HUES48 (cell line): ENCODE results near the gene PRPF8.

ENCODE experiments used
- H3K27ac ChIP-seq: one replicate; pipeline ENCODE4 v1.7.0; 2013; ENCODE audit warnings: low read depth, low read length, inconsistent platforms
- H3K27me3 ChIP-seq: 2 replicates; pipeline ENCODE4 v1.6.1; 2013; ENCODE audit warnings: mild to moderate bottlenecking, low read length; ENCODE audit not compliant: control insufficient read depth, insufficient read depth
- H3K36me3 ChIP-seq: 2 replicates; pipeline ENCODE4 v1.6.1; 2013; ENCODE audit warnings: low read length; ENCODE audit not compliant: control insufficient read depth, insufficient read depth
- H3K4me1 ChIP-seq: 2 replicates; pipeline ENCODE4 v1.6.1; 2013; ENCODE audit warnings: mild to moderate bottlenecking, low read length; ENCODE audit not compliant: control insufficient read depth, insufficient read depth
- H3K4me3 ChIP-seq: 2 replicates; pipeline ENCODE4 v1.5.1; 2013; ENCODE audit warnings: mild to moderate bottlenecking, low read depth, low read length
- H3K9ac ChIP-seq: 2 replicates; pipeline ENCODE4 v1.6.1; 2013; ENCODE audit warnings: mild to moderate bottlenecking, low read depth, low read length, moderate library complexity
- H3K9me3 ChIP-seq: 2 replicates; pipeline ENCODE4 v1.6.1; 2013; ENCODE audit warnings: low read length; ENCODE audit not compliant: control insufficient read depth, insufficient read depth

PRPF8 gene

DNA sequence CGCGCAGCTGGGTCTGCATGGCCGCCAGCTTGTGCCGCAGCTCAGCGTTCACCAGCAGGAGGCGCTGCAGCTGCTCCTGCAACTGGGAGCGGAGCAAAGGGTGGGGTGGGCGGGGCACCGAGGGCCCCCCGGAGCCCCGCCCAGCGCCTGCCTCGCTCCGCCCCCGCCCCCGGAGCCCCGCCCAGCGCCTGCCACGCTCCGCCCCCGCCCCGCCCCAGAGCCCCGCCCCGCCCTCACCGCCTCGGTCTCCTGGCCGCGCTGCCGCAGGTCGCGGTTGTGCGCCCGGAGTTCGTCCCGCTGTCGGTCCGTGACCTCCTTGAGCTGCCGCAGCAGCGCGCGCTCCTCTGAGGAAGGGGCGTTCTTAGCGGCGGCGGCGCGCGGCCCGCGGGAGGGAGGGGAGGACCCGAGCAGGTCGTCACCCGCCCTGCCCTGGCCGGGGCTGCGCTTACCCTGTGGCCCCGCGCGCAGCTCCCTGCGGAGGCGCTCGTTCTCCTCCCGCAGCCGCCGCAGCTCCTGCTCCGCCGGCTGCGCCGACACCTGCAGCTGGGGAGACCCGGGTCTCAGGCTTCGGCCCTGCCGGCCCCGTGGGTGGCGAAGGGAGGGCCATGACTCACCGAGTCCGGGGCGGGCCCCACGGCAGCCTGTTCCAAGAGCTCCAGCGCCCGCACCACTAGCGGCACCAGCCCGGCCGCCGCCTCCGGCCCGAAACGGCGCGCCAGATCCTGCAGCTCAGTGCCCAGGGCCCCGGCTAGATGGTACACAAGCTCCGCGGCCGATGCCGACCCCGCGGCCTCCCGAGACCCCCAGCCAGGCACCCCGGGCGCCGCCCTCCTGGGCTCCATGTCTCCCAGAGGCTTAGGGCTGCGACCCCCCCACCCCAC, 35.5 kb downstream of the PRPF8 start:
- no peak overlapping the region for H3K9ac ChIP-seq
- H3K9me3 ChIP-seq = no peaks in the 10 kb centered on the region
- H3K36me3 ChIP-seq = peaks cover 42% of the 10 kb centered on the region
- H3K4me1 ChIP-seq = peaks cover 32% of the 10 kb centered on the region
- peak overlapping the region; percentile 87 for H3K27ac ChIP-seq
- H3K4me3 ChIP-seq = peak overlapping the region; percentile 71
- peaks cover 4% of the 10 kb centered on the region for H3K27me3 ChIP-seq

DNA sequence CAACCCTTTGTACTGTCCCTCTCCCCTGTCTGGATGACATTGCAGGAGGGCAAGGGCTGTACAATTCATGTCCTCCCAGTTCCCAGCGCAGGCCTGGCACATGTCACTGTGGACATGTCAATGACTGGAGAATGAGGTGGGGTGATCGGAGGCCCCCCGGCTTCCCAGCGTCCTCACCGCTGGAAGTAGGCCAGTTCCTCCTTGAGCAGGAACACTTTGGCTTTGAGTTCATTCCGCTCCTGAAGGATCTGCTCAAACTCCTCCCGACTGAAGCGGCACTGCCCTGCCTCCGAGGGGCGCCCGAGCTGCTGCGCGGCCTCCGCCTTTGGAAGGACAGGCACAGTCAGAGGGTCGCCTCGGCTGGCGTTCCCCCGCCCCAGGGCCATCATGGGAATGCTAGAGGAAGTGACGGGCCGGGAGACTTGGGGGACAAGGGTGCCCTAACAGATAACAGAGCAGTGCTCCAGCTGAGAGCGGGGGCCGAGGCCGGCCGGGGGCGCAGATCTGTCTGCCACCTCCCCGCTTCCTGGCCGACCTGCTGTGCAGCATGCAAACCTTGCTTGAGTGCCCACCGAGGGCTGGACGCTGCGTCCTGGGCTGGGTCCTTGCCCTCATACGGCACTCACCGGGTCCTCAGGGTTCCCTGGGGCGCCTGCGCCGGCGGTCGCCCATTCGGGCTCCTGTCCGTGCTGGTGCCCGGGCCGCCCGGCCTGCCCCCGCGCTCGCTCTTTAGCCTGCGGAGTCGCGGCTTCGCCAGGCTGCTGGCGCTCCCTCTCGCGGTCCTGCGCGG, 36.3 kb downstream of the PRPF8 start:
- H3K9me3 ChIP-seq = no peaks in the 10 kb centered on the region
- peaks cover 11% of the 10 kb centered on the region for H3K27me3 ChIP-seq
- peak overlapping the region; percentile 28 for H3K27ac ChIP-seq
- H3K9ac ChIP-seq = peak overlapping the region; percentile 11; the same call in 1 of the 2 replicates
- H3K36me3 ChIP-seq = peaks cover 34% of the 10 kb centered on the region
- H3K4me3 ChIP-seq = peak overlapping the region; percentile 71
- peaks cover 36% of the 10 kb centered on the region for H3K4me1 ChIP-seq

DNA sequence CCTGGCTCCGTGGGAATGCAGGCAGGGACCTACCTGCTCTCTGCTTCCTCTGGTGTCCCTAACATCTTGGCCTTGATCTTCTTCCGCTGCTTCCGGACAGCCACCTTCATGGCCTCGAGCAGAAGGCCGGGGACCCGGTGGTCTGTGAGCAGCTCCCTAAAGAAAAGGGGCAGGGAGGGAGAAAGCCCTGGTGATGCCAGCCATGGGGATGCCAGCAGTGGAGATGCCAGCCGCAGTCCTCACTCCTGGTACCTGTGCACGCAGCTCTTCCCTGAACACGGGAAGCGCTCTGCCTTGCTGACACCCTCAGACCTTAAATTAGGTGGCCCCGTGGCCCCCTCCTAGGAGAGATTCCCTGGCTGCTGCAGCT, 36.9 kb downstream of the PRPF8 start:
- Histone ChIP-seq H3K27ac (no peak overlapping the region), H3K4me3 (no peak overlapping the region), H3K36me3 (peaks cover 28% of the 10 kb centered on the region), H3K9me3 (no peaks in the 10 kb centered on the region), H3K9ac (no peak overlapping the region), H3K4me1 (peaks cover 36% of the 10 kb centered on the region), H3K27me3 (peaks cover 11% of the 10 kb centered on the region)

DNA sequence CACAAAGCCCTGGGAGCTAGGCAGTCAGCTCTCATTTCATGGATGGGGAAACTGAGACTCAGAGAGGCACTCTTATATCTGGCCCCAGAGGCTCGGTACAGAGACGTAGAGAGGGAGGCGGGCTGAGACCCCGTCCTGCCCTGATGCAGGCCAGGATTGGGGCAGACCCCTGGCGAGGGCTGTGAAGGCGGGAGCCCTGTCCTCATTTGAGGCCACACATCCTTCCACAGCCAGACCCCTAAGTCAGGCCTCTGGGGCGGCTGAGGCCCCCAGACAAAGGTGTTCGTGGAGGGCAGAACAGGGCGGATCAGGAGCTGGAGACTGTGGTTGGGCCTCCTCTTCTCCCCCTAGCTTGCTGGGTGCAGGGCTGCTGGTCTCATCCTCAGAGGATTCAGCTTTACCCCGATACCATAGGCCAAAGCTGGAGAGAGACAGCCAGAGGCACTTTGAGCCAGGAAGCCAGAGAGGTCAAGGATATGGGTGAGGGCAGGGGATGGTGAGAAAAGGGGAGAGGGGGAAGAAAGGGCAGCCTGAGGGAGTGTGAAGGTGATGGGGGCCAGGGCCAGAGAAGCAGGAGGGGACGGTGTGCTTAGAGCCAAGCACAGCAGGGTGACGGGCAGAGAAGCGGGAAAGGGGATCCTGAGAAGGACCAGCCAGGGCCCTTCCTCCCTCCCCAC, 38.3 kb downstream of the PRPF8 start:
- Histone ChIP-seq H3K27ac (no peak overlapping the region), H3K27me3 (peaks cover 11% of the 10 kb centered on the region), H3K9me3 (no peaks in the 10 kb centered on the region), H3K4me3 (no peak overlapping the region), H3K36me3 (peaks cover 14% of the 10 kb centered on the region), H3K4me1 (peaks cover 36% of the 10 kb centered on the region), H3K9ac (no peak overlapping the region)

DNA sequence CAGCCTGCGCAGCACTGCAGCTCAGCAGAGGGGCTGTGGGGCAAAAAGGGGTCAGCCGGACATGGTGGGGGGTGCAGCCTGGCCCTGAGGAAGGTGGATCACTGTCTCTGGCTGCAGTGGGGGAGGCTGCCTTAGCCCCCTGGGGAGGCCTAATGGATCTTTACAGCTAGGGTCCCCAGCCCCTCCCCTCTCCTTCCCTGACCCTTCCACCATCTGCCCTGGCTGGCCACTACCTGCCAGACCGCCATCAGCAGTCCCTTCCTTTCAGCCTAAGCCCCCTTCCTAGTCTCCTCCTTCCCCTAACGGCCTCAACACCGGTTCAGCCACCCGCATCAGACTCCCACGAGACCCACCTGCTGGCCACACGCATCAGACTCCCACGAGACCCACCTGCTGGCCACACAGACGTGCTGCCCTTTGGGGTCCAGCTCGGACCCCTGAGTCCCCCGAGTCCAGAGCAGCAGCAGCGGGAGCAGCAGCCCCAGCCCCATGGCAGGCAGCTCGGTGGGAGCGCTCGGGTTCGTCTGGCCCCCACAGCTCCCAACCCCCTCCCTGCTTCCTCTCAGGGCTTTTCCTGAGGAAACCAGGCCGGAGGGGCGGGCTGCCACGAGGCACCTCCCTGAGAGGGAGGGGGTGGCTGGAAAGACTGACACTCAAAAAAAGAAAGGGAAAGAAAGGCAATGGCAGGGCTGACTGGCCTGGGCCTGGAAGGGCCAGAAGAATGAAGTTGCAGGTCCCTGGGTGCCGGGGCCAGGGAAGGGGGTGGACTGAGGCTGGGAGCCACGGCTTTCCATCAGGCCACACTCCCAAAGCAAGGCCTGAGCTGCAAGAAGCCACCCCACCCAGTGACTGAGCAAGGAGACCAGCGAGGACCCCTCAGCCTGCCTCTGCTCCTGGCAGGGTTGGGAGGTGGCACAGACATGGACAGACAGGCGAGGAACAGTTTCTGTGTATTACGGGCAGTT, 39.2 kb downstream of the PRPF8 start, which contains the start of gene SCARF1:
TSS of gene SCARF1 (minus strand) at position 526 of the 965 bp plus-strand sequence. CDS start at position 491, 35 bp downstream.
- Histone ChIP-seq H3K4me1 (peaks cover 36% of the 10 kb centered on the region), H3K36me3 (peaks cover 5% of the 10 kb centered on the region), H3K9me3 (no peaks in the 10 kb centered on the region), H3K4me3 (no peak within 1 kb of the TSS), H3K27ac (no peak within 1 kb of the TSS), H3K9ac (no peak within 1 kb of the TSS), H3K27me3 (peaks cover 11% of the 10 kb centered on the region)

DNA sequence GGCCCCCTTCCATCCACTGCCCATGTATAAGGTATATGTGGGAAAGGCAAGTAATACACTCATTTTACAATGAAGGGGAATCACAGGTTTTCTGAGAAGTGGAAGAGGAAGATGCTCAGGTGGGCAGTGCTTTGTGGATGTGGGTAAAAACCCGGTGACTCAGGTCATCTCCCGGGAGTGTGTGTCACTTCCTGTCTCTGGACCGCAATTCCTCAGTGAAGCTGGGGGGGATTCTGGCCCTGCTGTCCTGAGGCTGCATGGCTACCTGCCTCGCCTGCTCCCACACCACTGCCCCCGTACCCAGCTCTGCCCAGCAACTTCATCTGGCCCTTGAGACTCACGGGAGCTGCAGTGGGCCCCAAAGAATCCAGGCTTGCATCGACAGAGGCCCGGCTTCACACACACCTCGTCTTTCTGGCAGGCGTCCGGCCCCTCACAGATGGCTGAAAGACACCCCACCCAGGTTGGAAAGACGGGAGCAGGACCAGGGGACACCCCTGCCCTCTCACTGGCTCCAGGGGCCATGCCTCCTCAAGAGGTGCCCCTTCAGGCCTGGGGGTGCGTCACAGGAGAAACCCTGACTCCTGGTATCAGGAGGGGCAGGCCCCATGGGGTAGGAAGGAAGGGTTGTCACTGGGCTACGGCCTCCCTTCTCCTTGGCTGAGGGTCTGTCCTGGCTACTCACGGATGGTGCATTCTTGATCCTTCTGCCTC, 40.0 kb downstream of the PRPF8 start:
- H3K27ac ChIP-seq = no peak overlapping the region
- H3K9ac ChIP-seq = no peak overlapping the region
- no peaks in the 10 kb centered on the region for H3K36me3 ChIP-seq

DNA sequence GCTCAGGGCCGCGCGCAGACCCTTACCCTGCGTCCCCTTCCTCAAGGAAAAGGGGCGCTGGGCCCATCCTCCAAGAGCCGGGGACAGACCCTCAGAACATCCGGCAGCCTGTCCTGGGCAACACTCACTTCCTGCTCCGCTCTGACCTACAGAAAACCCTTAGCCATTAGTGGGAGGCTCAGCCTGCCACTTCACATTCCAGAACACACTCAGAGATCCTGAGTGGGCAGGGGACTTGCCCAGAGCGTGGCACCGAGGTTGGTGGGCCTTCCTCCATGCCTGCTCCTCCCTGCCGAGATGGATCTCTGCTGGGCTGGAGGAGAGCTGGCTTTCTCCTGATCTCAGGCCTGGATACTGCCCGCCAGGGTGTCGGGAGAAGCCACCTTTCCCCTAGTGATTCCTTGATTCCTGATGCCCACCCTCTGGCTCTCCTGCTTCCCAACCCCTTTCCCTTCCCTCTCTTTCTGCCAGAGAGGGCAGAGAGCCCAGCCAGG, 40.6 kb downstream of the PRPF8 start:
- Histone ChIP-seq H3K27me3 (peaks cover 11% of the 10 kb centered on the region), H3K27ac (no peak overlapping the region), H3K4me3 (peak overlapping the region; percentile 64; the same call in 1 of the 2 replicates), H3K4me1 (peaks cover 35% of the 10 kb centered on the region), H3K9ac (no peak overlapping the region), H3K9me3 (no peaks in the 10 kb centered on the region), H3K36me3 (no peaks in the 10 kb centered on the region)

More for the DNA sequence above, 40.0 kb downstream of the PRPF8 start:
- H3K4me1 ChIP-seq = peaks cover 32% of the 10 kb centered on the region
- H3K27me3 ChIP-seq = peaks cover 11% of the 10 kb centered on the region
- H3K4me3 ChIP-seq = no peak overlapping the region
- H3K9me3 ChIP-seq = no peaks in the 10 kb centered on the region

DNA sequence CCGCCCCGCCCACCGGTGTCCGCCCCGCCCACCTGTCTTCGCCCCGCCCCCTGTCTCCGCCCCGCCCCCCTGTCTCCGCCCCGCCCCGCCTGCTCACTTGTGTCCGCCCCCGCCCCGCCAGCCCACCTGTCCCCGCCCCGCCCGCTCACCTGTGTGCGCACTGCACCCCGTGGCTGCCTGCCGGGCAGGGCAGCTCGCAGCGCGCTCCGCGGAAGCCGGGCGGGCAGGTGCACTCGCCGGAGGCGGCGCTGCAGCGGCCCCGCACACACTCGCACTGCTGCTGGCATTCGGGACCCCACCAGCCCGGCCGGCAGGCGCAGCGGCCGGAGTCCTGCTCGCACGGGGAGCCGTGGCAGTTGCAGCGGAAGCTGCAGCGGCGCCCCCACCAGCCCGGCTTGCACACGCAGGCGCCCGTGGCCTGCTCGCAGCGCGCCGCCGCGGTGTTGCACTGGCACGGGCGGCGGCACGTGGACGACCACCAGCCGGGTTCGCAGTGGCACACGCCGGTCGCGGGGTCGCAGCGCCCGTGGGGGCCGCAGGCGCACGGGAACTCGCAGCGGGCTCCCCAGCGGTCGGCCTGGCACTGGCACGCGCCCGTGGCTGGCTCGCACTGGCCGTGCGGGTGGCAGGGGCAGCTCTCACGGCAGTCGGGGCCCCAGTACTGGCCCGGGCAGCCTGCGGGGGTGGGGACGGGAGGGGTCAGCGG, 41.2 kb downstream of the PRPF8 start:
- Histone ChIP-seq H3K36me3 (no peaks in the 10 kb centered on the region), H3K27me3 (peaks cover 11% of the 10 kb centered on the region), H3K27ac (no peak overlapping the region), H3K4me3 (peak overlapping the region; percentile 64; the same call in 1 of the 2 replicates), H3K9me3 (no peaks in the 10 kb centered on the region), H3K4me1 (peaks cover 35% of the 10 kb centered on the region), H3K9ac (no peak overlapping the region)

DNA sequence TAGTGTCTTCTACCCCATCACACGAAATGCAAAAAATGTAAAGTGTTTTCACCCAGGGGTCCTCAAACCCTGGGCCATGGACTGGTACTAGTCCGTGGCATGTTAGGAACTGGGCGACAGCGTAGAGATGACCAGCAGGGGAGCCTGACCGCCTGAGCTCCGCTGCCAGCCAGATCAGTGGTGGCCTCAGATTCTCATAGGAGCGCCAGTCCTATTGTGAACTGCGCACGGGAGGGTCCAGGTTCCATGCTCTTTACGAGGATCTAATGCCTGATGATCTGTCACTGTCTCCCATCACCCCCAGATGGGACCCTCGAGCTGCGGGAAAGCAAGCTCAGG, 43.6 kb downstream of the PRPF8 start:
- Histone ChIP-seq H3K27me3 (peaks cover 11% of the 10 kb centered on the region), H3K4me3 (no peak overlapping the region), H3K9me3 (no peaks in the 10 kb centered on the region), H3K9ac (no peak overlapping the region), H3K4me1 (peaks cover 26% of the 10 kb centered on the region), H3K36me3 (no peaks in the 10 kb centered on the region), H3K27ac (no peak overlapping the region)
